22Rv1 (cell line): ENCODE data around the gene RGS7.
"Not testable (repeated sequence)": the region's sequence is repeated elsewhere in the genome, so short reads cannot be mapped to it uniquely, and the experiment has no call there.

Source experiments
- ZFX ChIP-seq: fragments of 450-650 bp; IDR thresholded peaks from 2 replicates; pipeline ENCODE4 v1.6.1; 2017; ENCODE audit warnings: antibody characterized with exemption, borderline replicate concordance
- TF ChIP-seq, protein P1 (sequence below): fragments of 450-650 bp; IDR thresholded peaks from 2 replicates; pipeline ENCODE4 v1.5.1; 2017; ENCODE audit warnings: mild to moderate bottlenecking

DNA sequence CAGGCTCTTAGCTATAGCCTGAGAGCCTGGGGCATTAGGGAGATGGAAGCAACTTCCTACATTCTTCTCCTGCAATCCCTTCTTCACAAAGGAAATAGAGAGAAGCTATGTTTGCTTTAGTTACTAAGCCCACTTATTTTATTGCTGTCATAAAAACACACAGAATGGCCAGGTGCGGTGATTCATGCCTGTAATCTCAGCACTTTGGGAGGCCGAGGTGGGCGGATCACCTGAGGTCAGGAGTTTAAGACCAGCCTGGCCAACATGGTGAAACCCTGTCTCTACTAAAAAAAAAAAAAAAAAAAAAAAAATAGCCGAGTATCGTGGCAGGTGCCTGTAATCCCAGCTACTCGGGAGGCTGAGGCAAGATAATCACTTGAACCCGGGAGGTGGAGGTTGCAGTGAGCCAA lies 573.3 kb downstream of the RGS7 start:
- TF ChIP-seq, protein P1, sequence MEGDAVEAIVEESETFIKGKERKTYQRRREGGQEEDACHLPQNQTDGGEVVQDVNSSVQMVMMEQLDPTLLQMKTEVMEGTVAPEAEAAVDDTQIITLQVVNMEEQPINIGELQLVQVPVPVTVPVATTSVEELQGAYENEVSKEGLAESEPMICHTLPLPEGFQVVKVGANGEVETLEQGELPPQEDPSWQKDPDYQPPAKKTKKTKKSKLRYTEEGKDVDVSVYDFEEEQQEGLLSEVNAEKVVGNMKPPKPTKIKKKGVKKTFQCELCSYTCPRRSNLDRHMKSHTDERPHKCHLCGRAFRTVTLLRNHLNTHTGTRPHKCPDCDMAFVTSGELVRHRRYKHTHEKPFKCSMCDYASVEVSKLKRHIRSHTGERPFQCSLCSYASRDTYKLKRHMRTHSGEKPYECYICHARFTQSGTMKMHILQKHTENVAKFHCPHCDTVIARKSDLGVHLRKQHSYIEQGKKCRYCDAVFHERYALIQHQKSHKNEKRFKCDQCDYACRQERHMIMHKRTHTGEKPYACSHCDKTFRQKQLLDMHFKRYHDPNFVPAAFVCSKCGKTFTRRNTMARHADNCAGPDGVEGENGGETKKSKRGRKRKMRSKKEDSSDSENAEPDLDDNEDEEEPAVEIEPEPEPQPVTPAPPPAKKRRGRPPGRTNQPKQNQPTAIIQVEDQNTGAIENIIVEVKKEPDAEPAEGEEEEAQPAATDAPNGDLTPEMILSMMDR = not testable (repeated sequence)
- not testable (repeated sequence) for TF ChIP-seq ZFX
